ENCODE data around the gene FNDC3B. TPM values are rescaled to one million over a fixed set of nuclear protein-coding genes. Genes with fewer than 3 reads are reported as not detected.

Gene FNDC3B
- total RNA-seq, 1 donor from 2014 or later, result 290 TPM

GRCh38 chr3:172148241-172148640 is 108.9 kb downstream of the FNDC3B start:
- peaks cover 22% of the 10 kb centered on the region for H3K36me3 Mint-ChIP-seq (ENCODE audit: low read depth)
- H3K27ac Mint-ChIP-seq (ENCODE audit: unreplicated experiment), result peak overlapping the region; percentile 38
- no peaks in the 10 kb centered on the region for H3K27me3 Mint-ChIP-seq (ENCODE audit: low read depth)
- peaks cover 6% of the 10 kb centered on the region for H3K9me3 Mint-ChIP-seq (ENCODE audit: low read depth)
- H3K4me3 Mint-ChIP-seq (ENCODE audit: unreplicated experiment), result no peak overlapping the region
- peaks cover 66% of the 10 kb centered on the region for H3K4me1 Mint-ChIP-seq (ENCODE audit: low read depth)
- no peak for TF ChIP-seq CTCF (IDR thresholded peaks at IDR 0.05)
- no peak for DNase-seq (ENCODE audit: low spot score)

GRCh38 chr3:172148702-172149565 is 109.6 kb downstream of the FNDC3B start:
- peaks cover 20% of the 10 kb centered on the region for H3K36me3 Mint-ChIP-seq (ENCODE audit: low read depth)
- H3K9me3 Mint-ChIP-seq (ENCODE audit: low read depth), result peaks cover 5% of the 10 kb centered on the region
- no peak overlapping the region for H3K4me3 Mint-ChIP-seq (ENCODE audit: unreplicated experiment)
- DNase-seq (ENCODE audit: low spot score), result no peak
- H3K27ac Mint-ChIP-seq (ENCODE audit: unreplicated experiment), result peak overlapping the region; percentile 45
- no peaks in the 10 kb centered on the region for H3K27me3 Mint-ChIP-seq (ENCODE audit: low read depth)
- peaks cover 71% of the 10 kb centered on the region for H3K4me1 Mint-ChIP-seq (ENCODE audit: low read depth)
- no peak for TF ChIP-seq CTCF (IDR thresholded peaks at IDR 0.05)

DNA sequence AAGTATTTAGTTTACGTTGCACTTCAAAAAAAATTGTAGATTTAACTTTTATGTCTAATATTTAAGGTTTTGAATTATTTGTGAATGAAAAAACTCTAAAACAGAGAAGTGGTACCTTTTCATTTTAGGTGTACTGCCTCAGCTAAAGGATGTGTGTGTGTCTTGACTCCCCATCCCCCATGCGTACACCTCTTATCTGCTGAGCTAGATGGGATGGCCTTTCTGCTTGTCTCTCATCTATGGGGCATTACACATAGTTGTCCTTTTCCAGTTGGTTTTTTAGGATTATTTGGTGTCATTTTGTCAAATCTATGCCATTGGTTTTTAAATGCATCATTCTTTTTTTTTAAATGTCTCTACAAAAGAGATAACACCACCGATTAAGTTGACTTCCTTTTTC is 110.9 kb downstream of the FNDC3B start:
- H3K36me3 Mint-ChIP-seq (ENCODE audit: low read depth), result peaks cover 10% of the 10 kb centered on the region

DNA sequence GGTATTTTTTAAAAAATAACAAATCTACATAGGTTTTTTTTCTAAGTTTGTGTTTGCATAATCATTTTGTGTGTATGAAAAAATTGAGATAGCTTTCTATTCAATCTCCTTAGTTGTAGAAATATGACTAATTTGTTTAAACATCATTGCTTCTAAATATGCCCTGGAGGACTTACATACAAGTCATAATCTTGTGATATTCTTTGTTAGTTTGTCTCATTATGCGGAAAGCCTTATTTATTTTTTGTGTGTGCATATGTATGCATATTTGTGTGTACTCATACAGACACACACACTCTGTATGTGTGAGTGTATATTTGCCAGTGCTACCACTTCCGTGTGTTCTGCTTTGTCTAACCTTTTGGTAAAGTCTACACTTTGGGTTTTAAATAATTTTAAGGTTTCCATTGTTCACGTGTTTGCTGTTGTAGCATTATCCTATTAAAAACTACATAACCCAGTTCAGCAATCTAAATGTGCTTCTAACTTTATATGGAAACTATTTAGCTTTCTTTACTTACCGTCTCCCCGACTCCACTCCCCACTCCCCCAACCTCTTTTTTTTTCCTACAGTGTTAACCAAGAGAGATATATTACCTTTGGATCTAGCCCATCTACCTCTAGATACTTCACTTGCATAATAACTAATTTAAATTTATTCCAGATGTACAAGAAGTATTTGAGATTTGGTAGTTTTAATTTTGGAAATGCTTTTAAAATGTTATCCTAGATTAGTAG is 111.7 kb downstream of the FNDC3B start:
- Mint-ChIP-seq H3K27me3 (ENCODE audit: low read depth) (no peaks in the 10 kb centered on the region), H3K9me3 (ENCODE audit: low read depth) (no peaks in the 10 kb centered on the region), H3K4me3 (ENCODE audit: unreplicated experiment) (no peak overlapping the region), H3K27ac (ENCODE audit: unreplicated experiment) (peak overlapping the region; percentile 68), H3K36me3 (ENCODE audit: low read depth) (peaks cover 11% of the 10 kb centered on the region), H3K4me1 (ENCODE audit: low read depth) (peaks cover 79% of the 10 kb centered on the region)
- TF ChIP-seq CTCF (IDR thresholded peaks at IDR 0.05), result no peak
- DNase-seq (ENCODE audit: low spot score), result no peak

More for the DNA sequence above, 110.9 kb downstream of the FNDC3B start:
- no peak for DNase-seq (ENCODE audit: low spot score)
- Mint-ChIP-seq H3K27ac (ENCODE audit: unreplicated experiment) (no peak overlapping the region), H3K4me1 (ENCODE audit: low read depth) (peaks cover 73% of the 10 kb centered on the region), H3K27me3 (ENCODE audit: low read depth) (no peaks in the 10 kb centered on the region), H3K4me3 (ENCODE audit: unreplicated experiment) (no peak overlapping the region), H3K9me3 (ENCODE audit: low read depth) (no peaks in the 10 kb centered on the region)
- TF ChIP-seq CTCF (IDR thresholded peaks at IDR 0.05), result no peak

Data from chondrocyte (in vitro differentiated cells).